OCI-LY1 (cell line): ENCODE results near the gene ARAP3.
"Not testable (repeated sequence)": the region's sequence is repeated elsewhere in the genome, so short reads cannot be mapped to it uniquely, and the experiment has no call there.

Source experiments
- H2AFZ ChIP-seq: fragments of 200-600 bp; sonication (generic), shearing (Covaris generic); 2 replicates; pipeline ENCODE4 v1.6.0; 2014; ENCODE audit warnings: antibody characterized with exemption, mild to moderate bottlenecking, low read length
- H3F3A ChIP-seq: fragments of 200-600 bp; sonication (generic), shearing (Covaris generic); 2 replicates; pipeline ENCODE4 v1.6.0; 2014; ENCODE audit warnings: mild to moderate bottlenecking, antibody characterized with exemption, low read length, moderate library complexity; ENCODE audit not compliant: insufficient read depth
- H3K27ac ChIP-seq: fragments of 200-600 bp; sonication (generic); 2 replicates; pipeline ENCODE4 v1.5.1; 2014; ENCODE audit warnings: low read length, mixed run types, mild to moderate bottlenecking, low read depth; ENCODE audit not compliant: poor library complexity, severe bottlenecking
- H3K27me3 ChIP-seq: fragments of 200-600 bp; sonication (generic); 2 replicates; pipeline ENCODE4 v1.6.0; 2014; ENCODE audit warnings: antibody characterized with exemption, mild to moderate bottlenecking, low read length, moderate library complexity; ENCODE audit not compliant: insufficient read depth
- H3K36me3 ChIP-seq: fragments of 200-600 bp; sonication (generic); 2 replicates; pipeline ENCODE4 v1.6.1; 2014; ENCODE audit warnings: mild to moderate bottlenecking, antibody characterized with exemption, low read length, moderate library complexity, mixed read lengths; ENCODE audit not compliant: insufficient read depth
- H3K4me1 ChIP-seq: fragments of 200-600 bp; sonication (generic); 2 replicates; pipeline ENCODE4 v1.5.1; 2014; ENCODE audit warnings: mild to moderate bottlenecking, low read length, moderate library complexity; ENCODE audit not compliant: insufficient read depth, severe bottlenecking
- H3K4me2 ChIP-seq: fragments of 200-600 bp; sonication (generic), shearing (Covaris generic); 2 replicates; pipeline ENCODE4 v1.6.1; 2014; ENCODE audit warnings: low read length
- H3K4me3 ChIP-seq: fragments of 200-600 bp; sonication (generic); 2 replicates; pipeline ENCODE4 v1.5.1; 2014; ENCODE audit warnings: low read length, low read depth, mild to moderate bottlenecking, mixed read lengths; ENCODE audit not compliant: poor library complexity, severe bottlenecking
- H3K79me2 ChIP-seq: fragments of 200-600 bp; shearing (Covaris generic); 2 replicates; pipeline ENCODE4 v1.6.1; 2016; ENCODE audit warnings: mixed run types, low read length, mixed read lengths; ENCODE audit not compliant: insufficient read depth
- H3K9ac ChIP-seq: fragments of 200-600 bp; sonication (generic), shearing (Covaris generic); 2 replicates; pipeline ENCODE4 v1.6.1; 2014; ENCODE audit warnings: mild to moderate bottlenecking, low read length, mixed read lengths
- H3K9me2 ChIP-seq: fragments of 200-600 bp; sonication (generic), shearing (Covaris generic); 2 replicates; pipeline ENCODE4 v1.6.1; 2014; ENCODE audit warnings: low read depth, mild to moderate bottlenecking, low read length, mixed read lengths
- H3K9me3 ChIP-seq: fragments of 200-600 bp; shearing (Covaris generic); 2 replicates; pipeline ENCODE4 v1.6.1; 2014; ENCODE audit warnings: low read length, mixed read lengths
- H4K20me1 ChIP-seq: fragments of 200-600 bp; sonication (generic), shearing (Covaris generic); 2 replicates; pipeline ENCODE4 v1.6.0; 2016; ENCODE audit warnings: mild to moderate bottlenecking, low read length; ENCODE audit not compliant: insufficient read depth
- EZH2 ChIP-seq: fragments of 200-600 bp; sonication (generic), shearing (Covaris generic); IDR thresholded peaks from 2 replicates; pipeline ENCODE4 v1.8.0; 2017; ENCODE audit warnings: borderline replicate concordance, mixed run types, mild to moderate bottlenecking, antibody characterized with exemption, low read length, moderate library complexity, mixed read lengths
- TF ChIP-seq, protein P1 (sequence below): fragments of 200-600 bp; sonication (generic), shearing (Covaris generic); IDR thresholded peaks from 2 replicates; pipeline ENCODE4 v1.5.1; 2017; ENCODE audit warnings: mild to moderate bottlenecking, antibody characterized with exemption, low read length, moderate library complexity, mixed read lengths

Gene ARAP3

GRCh38 chr5:141615991-141616720 lies 65.9 kb downstream of the ARAP3 start:
- Histone ChIP-seq H3K79me2 (peaks cover 23% of the 10 kb centered on the region; the same call in 1 of the 2 replicates), H3F3A (no peaks in the 10 kb centered on the region), H3K27ac (no peak overlapping the region), H3K4me3 (peak overlapping the region; percentile 20), H3K36me3 (peaks cover 25% of the 10 kb centered on the region), H2AFZ (no peak overlapping the region), H4K20me1 (no peaks in the 10 kb centered on the region), H3K27me3 (no peaks in the 10 kb centered on the region), H3K9me2 (no peaks in the 10 kb centered on the region), H3K4me1 (peaks cover 31% of the 10 kb centered on the region), H3K4me2 (peak overlapping the region; percentile 83), H3K9me3 (no peaks in the 10 kb centered on the region), H3K9ac (no peak overlapping the region)
- TF ChIP-seq EZH2, result no peak
- TF ChIP-seq, protein P1, sequence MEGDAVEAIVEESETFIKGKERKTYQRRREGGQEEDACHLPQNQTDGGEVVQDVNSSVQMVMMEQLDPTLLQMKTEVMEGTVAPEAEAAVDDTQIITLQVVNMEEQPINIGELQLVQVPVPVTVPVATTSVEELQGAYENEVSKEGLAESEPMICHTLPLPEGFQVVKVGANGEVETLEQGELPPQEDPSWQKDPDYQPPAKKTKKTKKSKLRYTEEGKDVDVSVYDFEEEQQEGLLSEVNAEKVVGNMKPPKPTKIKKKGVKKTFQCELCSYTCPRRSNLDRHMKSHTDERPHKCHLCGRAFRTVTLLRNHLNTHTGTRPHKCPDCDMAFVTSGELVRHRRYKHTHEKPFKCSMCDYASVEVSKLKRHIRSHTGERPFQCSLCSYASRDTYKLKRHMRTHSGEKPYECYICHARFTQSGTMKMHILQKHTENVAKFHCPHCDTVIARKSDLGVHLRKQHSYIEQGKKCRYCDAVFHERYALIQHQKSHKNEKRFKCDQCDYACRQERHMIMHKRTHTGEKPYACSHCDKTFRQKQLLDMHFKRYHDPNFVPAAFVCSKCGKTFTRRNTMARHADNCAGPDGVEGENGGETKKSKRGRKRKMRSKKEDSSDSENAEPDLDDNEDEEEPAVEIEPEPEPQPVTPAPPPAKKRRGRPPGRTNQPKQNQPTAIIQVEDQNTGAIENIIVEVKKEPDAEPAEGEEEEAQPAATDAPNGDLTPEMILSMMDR, result no peak

- no peaks in the 10 kb centered on the region for H4K20me1 ChIP-seq
- H3K4me3 ChIP-seq, result no peak overlapping the region
- H3K27me3 ChIP-seq, result no peaks in the 10 kb centered on the region
- H2AFZ ChIP-seq, result no peak overlapping the region
- TF ChIP-seq, protein P1, result no peak
- TF ChIP-seq EZH2, result no peak
- no peaks in the 10 kb centered on the region for H3K9me3 ChIP-seq
- no peaks in the 10 kb centered on the region for H3F3A ChIP-seq
- no peak overlapping the region for H3K27ac ChIP-seq
- H3K4me2 ChIP-seq, result no peak overlapping the region
- no peak overlapping the region for H3K9ac ChIP-seq
- H3K36me3 ChIP-seq, result peaks cover 9% of the 10 kb centered on the region; the same call in 1 of the 2 replicates
- H3K9me2 ChIP-seq, result no peaks in the 10 kb centered on the region
- peaks cover 26% of the 10 kb centered on the region; the same call in 1 of the 2 replicates for H3K79me2 ChIP-seq
- peaks cover 26% of the 10 kb centered on the region for H3K4me1 ChIP-seq
Observed at GRCh38 chr5:141613344-141613743, 68.7 kb downstream of the ARAP3 start.

DNA sequence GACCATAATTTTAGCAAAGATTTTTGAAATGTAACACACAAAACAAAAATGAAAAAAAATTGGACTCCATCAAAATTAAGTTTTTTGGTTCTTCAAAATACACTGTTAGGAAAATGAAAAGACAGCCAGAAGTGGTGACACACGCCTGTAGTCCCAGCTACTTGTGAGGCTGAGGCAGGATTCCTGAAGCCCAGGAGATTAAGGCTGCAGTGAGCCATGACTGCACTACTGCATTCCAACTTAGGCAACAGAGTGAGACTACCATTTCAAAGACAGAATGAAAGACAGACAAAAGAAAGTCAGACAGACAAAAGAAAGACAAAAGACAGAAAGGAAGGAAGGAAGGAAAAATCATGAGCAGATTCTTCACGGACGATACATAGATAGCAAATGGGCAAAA lies 70.7 kb downstream of the ARAP3 start:
- TF ChIP-seq, protein P1, result no peak
- TF ChIP-seq EZH2, result no peak
- H3K27ac ChIP-seq, result no peak overlapping the region
- H3K36me3 ChIP-seq, result 0 out of 2 replicates have a peak, but pooled peaks cover 5% of the 10 kb centered on the region
- no peak overlapping the region for H3K4me2 ChIP-seq
- peaks cover 29% of the 10 kb centered on the region; the same call in 1 of the 2 replicates for H3K79me2 ChIP-seq
- H3K4me1 ChIP-seq, result peaks cover 12% of the 10 kb centered on the region
- no peaks in the 10 kb centered on the region for H4K20me1 ChIP-seq
- H3K9ac ChIP-seq, result no peak overlapping the region
- no peaks in the 10 kb centered on the region for H3F3A ChIP-seq
- no peaks in the 10 kb centered on the region for H3K9me2 ChIP-seq
- no peak overlapping the region for H3K4me3 ChIP-seq
- H2AFZ ChIP-seq, result no peak overlapping the region
- no peaks in the 10 kb centered on the region for H3K27me3 ChIP-seq
- no peaks in the 10 kb centered on the region for H3K9me3 ChIP-seq

GRCh38 chr5:141609921-141610320 lies 72.1 kb downstream of the ARAP3 start:
- not testable (repeated sequence) for H3F3A ChIP-seq, H4K20me1 ChIP-seq, H3K9ac ChIP-seq, H3K4me3 ChIP-seq, H3K27ac ChIP-seq, H3K36me3 ChIP-seq, H2AFZ ChIP-seq, H3K27me3 ChIP-seq, H3K9me3 ChIP-seq, H3K4me2 ChIP-seq, H3K9me2 ChIP-seq
- peaks cover 17% of the 10 kb centered on the region for H3K4me1 ChIP-seq
- H3K79me2 ChIP-seq, result peaks cover 38% of the 10 kb centered on the region
